Measurements from ENCODE around the gene LRRC58. TPM values are rescaled to one million over a fixed set of nuclear protein-coding genes. Genes with fewer than 3 reads are reported as not detected.
A peak's percentile ranks its signal among the peaks of the same experiment; 100 is the strongest.

LRRC58 gene
- 13.7 TPM for polyA plus RNA-seq (2013, experiment 1 of 2)
- 14.8 TPM for polyA plus RNA-seq (2013, experiment 2 of 2)

DNA sequence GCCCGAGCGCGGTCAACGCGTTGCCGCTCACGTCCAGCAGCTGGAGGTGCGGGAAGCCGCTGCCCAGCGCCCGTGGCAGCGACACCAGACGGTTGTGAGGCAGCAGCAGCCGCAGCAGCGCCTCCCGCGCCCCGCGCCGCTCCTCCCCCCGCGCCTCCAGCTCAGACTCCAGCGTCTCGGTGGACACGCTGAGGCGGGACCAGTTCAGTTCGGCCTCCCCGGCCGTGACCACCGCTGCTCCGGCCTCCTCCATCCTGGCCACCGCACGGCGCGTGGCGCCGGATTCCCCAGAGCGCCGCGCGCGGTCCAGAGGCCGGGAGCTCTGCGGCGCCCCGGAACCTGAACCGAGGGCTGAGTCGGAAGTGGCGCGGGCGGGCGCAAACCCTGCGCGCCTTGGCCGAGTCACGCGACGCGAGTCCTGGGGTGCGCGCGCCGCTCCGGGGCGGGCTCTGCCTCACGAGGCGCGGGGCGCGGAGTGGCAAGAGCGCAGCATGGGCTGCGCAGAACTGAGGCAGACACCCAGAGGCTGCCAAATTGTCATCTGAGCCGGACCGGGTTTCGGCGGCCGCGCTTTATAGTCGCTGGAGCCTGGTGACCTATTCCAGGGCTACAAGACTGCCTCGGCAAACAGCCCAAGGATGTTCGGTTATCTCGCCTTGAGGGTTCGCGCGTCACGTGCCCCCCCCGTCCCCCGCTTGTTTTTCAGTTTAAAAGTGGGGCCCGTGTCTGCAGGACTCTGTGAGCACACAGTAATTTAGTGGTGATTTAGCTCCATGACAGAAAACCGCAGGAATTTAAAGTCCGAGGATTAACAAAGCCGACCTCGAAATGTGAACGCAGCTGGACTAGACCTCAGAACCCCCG, at the start of gene LRRC58:
LRRC58 (minus strand) TSS at position 364 of the 864 bp plus-strand sequence; CDS start at position 253, 111 bp downstream.
- Histone ChIP-seq H3K14ac (ENCODE audit: low read length) (no peak within 1 kb of the TSS), H3K79me1 (ENCODE audit: low read depth, low read length) (no peaks in the 10 kb centered on the region), H3K36me3 (replicated peaks in 1 of 2; ENCODE audit: control insufficient read depth in 2 of 2, insufficient read depth in 2 of 2, low read length in 2 of 2) (peaks cover 0 to 28% of the 10 kb centered on the region in 2 donors), H2BK120ac (ENCODE audit: low read depth, low read length) (no peak within 1 kb of the TSS), H3K27me3 (ENCODE audit: control insufficient read depth in 3 of 3, insufficient read depth in 3 of 3, low read depth in 1 of 3, low read length in 3 of 3) (no peaks in the 10 kb centered on the region), H3K4me1 (ENCODE audit: control insufficient read depth in 2 of 2, insufficient read depth in 1 of 2, low read depth in 1 of 2, low read length in 2 of 2) (peaks cover 3% of the 10 kb centered on the region in 2 donors), H2BK15ac (ENCODE audit: low read length) (peak within 1 kb of the TSS; percentile 72), H2AK5ac (ENCODE audit: low read depth, low read length) (no peak within 1 kb of the TSS), H2BK12ac (ENCODE audit: low read length) (no peak within 1 kb of the TSS), H3K4ac (ENCODE audit: low read length) (no peak within 1 kb of the TSS), H3K18ac (ENCODE audit: low read length) (peak within 1 kb of the TSS; percentile 81), H3K9ac (ENCODE audit: low read depth, low read length, poor library complexity) (peak within 1 kb of the TSS; percentile 88), H2AFZ (ENCODE audit: low read length) (peak within 1 kb of the TSS; percentile 97), H4K91ac (ENCODE audit: low read depth, low read length, poor library complexity) (no peak within 1 kb of the TSS), H2BK5ac (ENCODE audit: low read length) (peak within 1 kb of the TSS; percentile 77), H3K4me2 (ENCODE audit: insufficient read depth, low read length, poor library complexity, severe bottlenecking) (peak within 1 kb of the TSS; percentile 69), H3K23ac (ENCODE audit: low read depth, low read length, poor library complexity) (peak within 1 kb of the TSS; percentile 51), H3K4me3 (ENCODE audit: low read length in 2 of 2) (peak within 1 kb of the TSS; percentile 81 to 95), H3K27ac (replicated peaks; ENCODE audit: low read length) (peak within 1 kb of the TSS; percentile 77), H4K8ac (ENCODE audit: low read depth, low read length) (no peak within 1 kb of the TSS), H3K9me3 (replicated peaks in 1 of 2; ENCODE audit: control insufficient read depth in 2 of 2, insufficient read depth in 1 of 2, low read depth in 1 of 2, low read length in 2 of 2) (no peaks in the 10 kb centered on the region)
- WGBS, 2 donors (ENCODE audit: extremely low coverage in 2 of 2, insufficient read length in 2 of 2, insufficient replicate concordance in 1 of 2), result no CpG with 5 or more reads among the region's 95 CpGs
- peak; percentile 84 for DNase-seq (ENCODE audit: low spot score)

DNA sequence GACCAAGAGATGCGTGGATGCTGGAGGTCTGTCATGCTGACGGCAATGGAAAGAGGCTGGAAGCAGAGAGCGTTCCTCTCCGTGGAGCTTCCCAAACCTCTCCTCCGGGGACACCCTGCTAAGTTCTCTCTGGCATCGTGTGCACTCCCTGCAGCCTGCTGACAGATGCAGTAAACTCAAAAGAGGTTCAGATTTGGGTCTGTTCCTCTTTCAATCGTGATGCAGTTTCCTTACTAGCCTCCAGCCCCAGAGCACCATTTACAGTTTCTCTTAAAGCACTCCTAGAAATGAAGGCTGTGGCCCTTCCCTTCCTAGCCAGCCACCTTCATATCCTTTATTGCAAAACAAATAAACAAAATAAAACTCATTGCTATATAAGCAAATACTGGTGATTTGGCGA, 47.3 kb upstream of the LRRC58 start:
- Histone ChIP-seq H3K9me3 (replicated peaks in 1 of 2; ENCODE audit: control insufficient read depth in 2 of 2, insufficient read depth in 1 of 2, low read depth in 1 of 2, low read length in 2 of 2) (no peaks in the 10 kb centered on the region), H3K4me3 (ENCODE audit: low read length in 2 of 2) (no peak overlapping the region), H4K91ac (ENCODE audit: low read depth, low read length, poor library complexity) (no peak overlapping the region), H2AFZ (ENCODE audit: low read length) (no peak overlapping the region), H4K8ac (ENCODE audit: low read depth, low read length) (no peak overlapping the region), H2AK5ac (ENCODE audit: low read depth, low read length) (no peak overlapping the region), H3K23ac (ENCODE audit: low read depth, low read length, poor library complexity) (no peak overlapping the region), H3K27me3 (ENCODE audit: control insufficient read depth in 3 of 3, insufficient read depth in 3 of 3, low read depth in 1 of 3, low read length in 3 of 3) (no peaks in the 10 kb centered on the region), H2BK15ac (ENCODE audit: low read length) (no peak overlapping the region), H3K36me3 (replicated peaks in 1 of 2; ENCODE audit: control insufficient read depth in 2 of 2, insufficient read depth in 2 of 2, low read length in 2 of 2) (peaks cover 48 to 75% of the 10 kb centered on the region in 2 donors), H2BK120ac (ENCODE audit: low read depth, low read length) (no peak overlapping the region), H3K4me1 (ENCODE audit: control insufficient read depth in 2 of 2, insufficient read depth in 1 of 2, low read depth in 1 of 2, low read length in 2 of 2) (no peaks in the 10 kb centered on the region), H3K27ac (replicated peaks; ENCODE audit: low read length) (no peak overlapping the region), H2BK5ac (ENCODE audit: low read length) (no peak overlapping the region), H3K14ac (ENCODE audit: low read length) (no peak overlapping the region), H3K18ac (ENCODE audit: low read length) (no peak overlapping the region), H2BK12ac (ENCODE audit: low read length) (no peak overlapping the region), H3K79me1 (ENCODE audit: low read depth, low read length) (no peaks in the 10 kb centered on the region), H3K4ac (ENCODE audit: low read length) (no peak overlapping the region), H3K4me2 (ENCODE audit: insufficient read depth, low read length, poor library complexity, severe bottlenecking) (no peak overlapping the region), H3K9ac (ENCODE audit: low read depth, low read length, poor library complexity) (no peak overlapping the region)
- WGBS, 2 donors (ENCODE audit: extremely low coverage in 2 of 2, insufficient read length in 2 of 2, insufficient replicate concordance in 1 of 2), result no CpG with 5 or more reads among the region's 8 CpGs
- DNase-seq (ENCODE audit: low spot score), result no peak

DNA sequence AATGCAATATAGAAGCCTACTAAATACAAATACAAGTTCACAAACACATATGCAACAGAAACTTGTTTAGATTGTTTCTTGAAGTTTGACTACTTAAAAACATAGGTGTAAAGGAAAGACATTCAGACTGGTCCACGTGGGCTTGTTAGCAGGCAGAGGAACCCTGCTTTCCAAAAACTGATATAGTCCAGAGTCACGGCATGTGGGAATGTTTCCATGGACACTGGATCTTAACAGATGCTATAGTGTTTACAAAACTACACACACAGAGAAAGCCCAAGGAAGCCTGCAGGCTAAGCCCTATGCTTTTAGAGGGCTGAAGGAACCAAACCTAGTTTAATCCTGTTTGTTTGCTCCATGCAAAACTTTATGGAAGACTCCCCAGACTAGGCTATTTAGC, 45.2 kb upstream of the LRRC58 start:
- Histone ChIP-seq H3K4me1 (ENCODE audit: control insufficient read depth in 2 of 2, insufficient read depth in 1 of 2, low read depth in 1 of 2, low read length in 2 of 2) (no peaks in the 10 kb centered on the region), H2BK120ac (ENCODE audit: low read depth, low read length) (no peak overlapping the region), H3K4me2 (ENCODE audit: insufficient read depth, low read length, poor library complexity, severe bottlenecking) (no peak overlapping the region), H2AFZ (ENCODE audit: low read length) (no peak overlapping the region), H3K23ac (ENCODE audit: low read depth, low read length, poor library complexity) (no peak overlapping the region), H3K4ac (ENCODE audit: low read length) (no peak overlapping the region), H3K9me3 (replicated peaks in 1 of 2; ENCODE audit: control insufficient read depth in 2 of 2, insufficient read depth in 1 of 2, low read depth in 1 of 2, low read length in 2 of 2) (no peaks in the 10 kb centered on the region), H3K18ac (ENCODE audit: low read length) (no peak overlapping the region), H4K8ac (ENCODE audit: low read depth, low read length) (no peak overlapping the region), H3K14ac (ENCODE audit: low read length) (no peak overlapping the region), H3K4me3 (ENCODE audit: low read length in 2 of 2) (no peak overlapping the region), H3K9ac (ENCODE audit: low read depth, low read length, poor library complexity) (no peak overlapping the region), H3K27me3 (ENCODE audit: control insufficient read depth in 3 of 3, insufficient read depth in 3 of 3, low read depth in 1 of 3, low read length in 3 of 3) (no peaks in the 10 kb centered on the region), H2BK12ac (ENCODE audit: low read length) (no peak overlapping the region), H3K36me3 (replicated peaks in 1 of 2; ENCODE audit: control insufficient read depth in 2 of 2, insufficient read depth in 2 of 2, low read length in 2 of 2) (peaks cover 31 to 53% of the 10 kb centered on the region in 2 donors), H3K79me1 (ENCODE audit: low read depth, low read length) (no peaks in the 10 kb centered on the region), H3K27ac (replicated peaks; ENCODE audit: low read length) (no peak overlapping the region), H2AK5ac (ENCODE audit: low read depth, low read length) (no peak overlapping the region), H2BK15ac (ENCODE audit: low read length) (no peak overlapping the region), H2BK5ac (ENCODE audit: low read length) (no peak overlapping the region), H4K91ac (ENCODE audit: low read depth, low read length, poor library complexity) (no peak overlapping the region)
- no CpG with 5 or more reads among the region's 2 CpGs for WGBS, 2 donors (ENCODE audit: extremely low coverage in 2 of 2, insufficient read length in 2 of 2, insufficient replicate concordance in 1 of 2)
- DNase-seq (ENCODE audit: low spot score), result no peak

- Histone ChIP-seq H3K4me1 (ENCODE audit: control insufficient read depth in 2 of 2, insufficient read depth in 1 of 2, low read depth in 1 of 2, low read length in 2 of 2) (no peaks in the 10 kb centered on the region), H3K9ac (ENCODE audit: low read depth, low read length, poor library complexity) (no peak overlapping the region), H2AFZ (ENCODE audit: low read length) (no peak overlapping the region), H3K4me3 (ENCODE audit: low read length in 2 of 2) (no peak overlapping the region), H2AK5ac (ENCODE audit: low read depth, low read length) (no peak overlapping the region), H3K14ac (ENCODE audit: low read length) (no peak overlapping the region), H2BK12ac (ENCODE audit: low read length) (no peak overlapping the region), H3K9me3 (replicated peaks in 1 of 2; ENCODE audit: control insufficient read depth in 2 of 2, insufficient read depth in 1 of 2, low read depth in 1 of 2, low read length in 2 of 2) (no peaks in the 10 kb centered on the region), H3K4ac (ENCODE audit: low read length) (no peak overlapping the region), H3K23ac (ENCODE audit: low read depth, low read length, poor library complexity) (no peak overlapping the region), H3K27me3 (ENCODE audit: control insufficient read depth in 3 of 3, insufficient read depth in 3 of 3, low read depth in 1 of 3, low read length in 3 of 3) (no peaks in the 10 kb centered on the region), H4K91ac (ENCODE audit: low read depth, low read length, poor library complexity) (no peak overlapping the region), H3K27ac (replicated peaks; ENCODE audit: low read length) (no peak overlapping the region), H2BK120ac (ENCODE audit: low read depth, low read length) (no peak overlapping the region), H3K4me2 (ENCODE audit: insufficient read depth, low read length, poor library complexity, severe bottlenecking) (no peak overlapping the region), H2BK15ac (ENCODE audit: low read length) (no peak overlapping the region), H3K79me1 (ENCODE audit: low read depth, low read length) (no peaks in the 10 kb centered on the region), H2BK5ac (ENCODE audit: low read length) (no peak overlapping the region), H3K36me3 (replicated peaks in 1 of 2; ENCODE audit: control insufficient read depth in 2 of 2, insufficient read depth in 2 of 2, low read length in 2 of 2) (peaks cover 27 to 47% of the 10 kb centered on the region in 2 donors), H4K8ac (ENCODE audit: low read depth, low read length) (no peak overlapping the region), H3K18ac (ENCODE audit: low read length) (no peak overlapping the region)
- no CpG with 5 or more reads among the region's 2 CpGs for WGBS, 2 donors (ENCODE audit: extremely low coverage in 2 of 2, insufficient read length in 2 of 2, insufficient replicate concordance in 1 of 2)
- DNase-seq (ENCODE audit: low spot score), result no peak
Observed at GRCh38 chr3:120393761-120394160, 44.6 kb upstream of the LRRC58 start.
